Measurements from ENCODE around the gene CCNYL1.

- TF ChIP-seq CTCF (IDR thresholded peaks at IDR 0.05): no peak
- no peak for TF ChIP-seq POLR2A (IDR thresholded peaks at IDR 0.05)
Observed at GRCh38 chr2:207729465-207729998, 18.1 kb downstream of the CCNYL1 start.

Data from prostate gland (tissue), 2 donors.